Lung (tissue), 12 donors: Measurements from ENCODE around the gene PLA2G15. TPM values are rescaled to one million over a fixed set of nuclear protein-coding genes. Genes with fewer than 3 reads are reported as not detected.

Experiments
- ATAC-seq: fragments of 200-7000 bp; cut with Tn5 transposase; one replicate; pipeline ENCODE4 v1.9.1; 2020; ENCODE audit warnings: moderate number of reproducible peaks; ENCODE audit not compliant: insufficient read depth, low FRiP score
- DNase-seq, 3 donors: peaks; one replicate each; pipeline ENCODE4 v3.0.0-alpha.2; 2013 to 2017
- H3K27ac ChIP-seq, 2 donors: one replicate each; pipeline ENCODE4 v1.5.1; 2013; ENCODE audit warnings: mild to moderate bottlenecking in 2 of 2, moderate library complexity in 2 of 2, control low read depth in 1 of 2, inconsistent platforms in 1 of 2, low read depth in 1 of 2, low read length in 1 of 2
- H3K27me3 ChIP-seq, 3 donors: one replicate each; pipeline ENCODE4 v1.5.1; 2013; ENCODE audit warnings: low read length in 2 of 3; ENCODE audit not compliant: control insufficient read depth in 3 of 3, insufficient read depth in 3 of 3
- H3K36me3 ChIP-seq, 4 donors: one replicate each; pipeline ENCODE4 v1.5.1; 2013; ENCODE audit warnings: low read length in 4 of 4, mild to moderate bottlenecking in 1 of 4, moderate library complexity in 1 of 4; ENCODE audit not compliant: control insufficient read depth in 4 of 4, insufficient read depth in 4 of 4
- H3K4me1 ChIP-seq, 5 donors: one replicate each; pipeline ENCODE4 v1.5.1; 2013; ENCODE audit warnings: low read length in 5 of 5, mild to moderate bottlenecking in 2 of 5, moderate library complexity in 1 of 5; ENCODE audit not compliant: control insufficient read depth in 5 of 5, insufficient read depth in 5 of 5
- H3K4me3 ChIP-seq: one replicate; pipeline ENCODE4 v1.5.1; 2013; ENCODE audit warnings: mild to moderate bottlenecking, control low read depth, moderate library complexity
- H3K9ac ChIP-seq, 2 donors: one replicate each; pipeline ENCODE4 v1.5.1; 2013; ENCODE audit warnings: low read length in 2 of 2, control low read depth in 1 of 2; ENCODE audit not compliant: insufficient read depth in 1 of 2
- H3K9me3 ChIP-seq, 4 donors: one replicate each; pipeline ENCODE4 v1.5.1; 2013; ENCODE audit warnings: low read length in 3 of 4, mild to moderate bottlenecking in 1 of 4, moderate library complexity in 1 of 4; ENCODE audit not compliant: control insufficient read depth in 4 of 4, insufficient read depth in 3 of 4
- CTCF ChIP-seq: IDR thresholded peaks from 2 replicates; pipeline ENCODE4 v1.5.1; 2012; ENCODE audit warnings: mild to moderate bottlenecking; ENCODE audit errors: control extremely low read depth, extremely low read depth
- WGBS, 2 donors: extraction: QIAGEN DNeasy Blood & Tissue Kit; methylation state at CpG; one replicate each; pipeline ENCODE4 v1.1.7; 2013; 5-methylcytosine and 5-hydroxymethylcytosine counted together
- polyA plus RNA-seq, 2 donors: library from polyadenylated mRNA; stranded (reverse); fragments of 200-250 nt; gene quantifications; one replicate each; pipeline ENCODE4 v1.2.1, GENCODE V29; 2013
- total RNA-seq, 2 donors: library from RNA; depleted of rRNA in 1 of 2; stranded (reverse); fragments of >200 nt in 1 of 2; gene quantifications; one replicate each; pipeline ENCODE4 v1.2.1, GENCODE V29; 2014 to 2021
- donor health status: control.
- donor health status: control.
- donor health status: Bipolar disorder and iron deficiency.
- donor health status: healthy.
- donor health status: DM: yes; HTN: yes; CAD: no.

Gene PLA2G15
- total and polyA plus RNA-seq, 4 donors = 11.0 to 42.4 (median 19.6) TPM

- Histone ChIP-seq H3K4me1 (peaks cover 0 to 26% (median under 1%) of the 10 kb centered on the region in 5 donors), H3K36me3 (peaks cover 0 to 27% (median 7%) of the 10 kb centered on the region in 4 donors), H3K9ac (no peak overlapping the region), H3K27ac (peak overlapping the region; percentile 42 to 56), H3K27me3 (no peaks in the 10 kb centered on the region), H3K4me3 (no peak overlapping the region), H3K9me3 (peaks cover 0 to 1% (median 0%) of the 10 kb centered on the region in 4 donors)
- TF ChIP-seq CTCF = no peak
- ATAC-seq (no peak), DNase-seq (no peak)
- WGBS, 2 donors = 37 to 43% methylated on average over 4 of the region's 4 CpGs
Observed at GRCh38 chr16:68289621-68290329, 44.6 kb downstream of the PLA2G15 start.

- TF ChIP-seq CTCF = no peak
- WGBS, 2 donors = 73 to 84% methylated on average over 6 of the region's 6 CpGs
- Histone ChIP-seq H3K4me3 (no peak overlapping the region), H3K4me1 (peaks cover 0 to 20% (median 0%) of the 10 kb centered on the region in 5 donors), H3K9ac (no peak overlapping the region), H3K9me3 (peaks cover 0 to 1% (median 0%) of the 10 kb centered on the region in 4 donors), H3K27ac (peak overlapping the region; percentile 37 to 42), H3K27me3 (no peaks in the 10 kb centered on the region), H3K36me3 (peaks cover 0 to 27% (median 7%) of the 10 kb centered on the region in 4 donors)
- DNase-seq (no peak), ATAC-seq (no peak)
Observed at GRCh38 chr16:68290450-68290849, 45.3 kb downstream of the PLA2G15 start.

- Histone ChIP-seq H3K9ac (no peak overlapping the region), H3K4me1 (peaks cover 0 to 19% (median 0%) of the 10 kb centered on the region in 5 donors), H3K36me3 (peaks cover 2 to 31% (median 10%) of the 10 kb centered on the region in 4 donors), H3K27ac (no peak overlapping the region), H3K27me3 (no peaks in the 10 kb centered on the region), H3K4me3 (no peak overlapping the region), H3K9me3 (peaks cover 0 to 1% (median 0%) of the 10 kb centered on the region in 4 donors)
- DNase-seq (no peak), ATAC-seq (no peak)
- TF ChIP-seq CTCF = no peak
- 72 to 83% methylated on average over 4 of the region's 4 CpGs for WGBS, 2 donors
Observed at GRCh38 chr16:68291227-68291626, 46.1 kb downstream of the PLA2G15 start.

GRCh38 chr16:68292425-68292824 lies 47.3 kb downstream of the PLA2G15 start:
- no peak for TF ChIP-seq CTCF
- 97 to 98% methylated on average over 5 of the region's 5 CpGs for WGBS, 2 donors
- peaks cover 0 to 12% (median 0%) of the 10 kb centered on the region in 5 donors for H3K4me1 ChIP-seq
- ATAC-seq (no peak), DNase-seq (no peak)
- H3K27me3 ChIP-seq = no peaks in the 10 kb centered on the region
- H3K27ac ChIP-seq = no peak overlapping the region
- H3K9ac ChIP-seq = no peak overlapping the region
- peaks cover 2 to 39% (median 16%) of the 10 kb centered on the region in 4 donors for H3K36me3 ChIP-seq
- no peak overlapping the region for H3K4me3 ChIP-seq
- peaks cover 0 to 1% (median 0%) of the 10 kb centered on the region in 4 donors for H3K9me3 ChIP-seq
